Loucy (cell line): ENCODE data around the gene STAP2.

Source experiments
- H2AFZ ChIP-seq: fragments of 200-600 bp; sonication (generic); 2 replicates; pipeline ENCODE4 v1.6.0; 2016; ENCODE audit warnings: antibody characterized with exemption, mild to moderate bottlenecking, low read length, moderate library complexity
- H3F3A ChIP-seq: fragments of 200-600 bp; 2 replicates; pipeline ENCODE4 v1.6.0; 2016; ENCODE audit warnings: antibody characterized with exemption, low read depth, mild to moderate bottlenecking
- H3K27me3 ChIP-seq: fragments of 200-600 bp; sonication (generic); 2 replicates; pipeline ENCODE4 v1.6.1; 2014; ENCODE audit warnings: low read length, mild to moderate bottlenecking; ENCODE audit not compliant: insufficient read depth, poor library complexity, severe bottlenecking
- H3K36me3 ChIP-seq: fragments of 200-600 bp; sonication (generic); 2 replicates; pipeline ENCODE4 v1.6.1; 2016; ENCODE audit warnings: low read length; ENCODE audit not compliant: insufficient read depth
- H3K4me1 ChIP-seq: fragments of 200-600 bp; sonication (generic); 2 replicates; pipeline ENCODE4 v1.5.1; 2014; ENCODE audit warnings: low read length, mild to moderate bottlenecking; ENCODE audit not compliant: insufficient read depth, poor library complexity, severe bottlenecking
- H3K4me2 ChIP-seq: fragments of 200-600 bp; sonication (generic); 2 replicates; pipeline ENCODE4 v1.6.0; 2014; ENCODE audit warnings: antibody characterized with exemption, low read length, low read depth, mild to moderate bottlenecking; ENCODE audit not compliant: poor library complexity, severe bottlenecking
- H3K4me3 ChIP-seq: fragments of 200-600 bp; sonication (generic); 2 replicates; pipeline ENCODE4 v1.5.1; 2014; ENCODE audit warnings: low read length, mild to moderate bottlenecking, mixed read lengths; ENCODE audit not compliant: poor library complexity, severe bottlenecking
- H3K79me2 ChIP-seq: fragments of 200-600 bp; sonication (generic); 2 replicates; pipeline ENCODE4 v1.6.1; 2014; ENCODE audit warnings: low read length; ENCODE audit not compliant: insufficient read depth
- H3K9ac ChIP-seq: fragments of 200-600 bp; sonication (generic); 2 replicates; pipeline ENCODE4 v1.6.0; 2014; ENCODE audit warnings: mild to moderate bottlenecking, low read depth, low read length, moderate library complexity; ENCODE audit not compliant: poor library complexity, severe bottlenecking
- H3K9me2 ChIP-seq: fragments of 200-600 bp; sonication (generic); replicated peaks from 2 replicates; pipeline ENCODE4 v1.6.1; 2016; ENCODE audit warnings: low read depth, low read length, mixed read lengths
- H3K9me3 ChIP-seq: fragments of 200-600 bp; sonication (generic); 2 replicates; pipeline ENCODE4 v1.6.1; 2014; ENCODE audit warnings: mild to moderate bottlenecking, antibody characterized with exemption, low read length, low read depth; ENCODE audit not compliant: insufficient read depth
- H4K20me1 ChIP-seq: fragments of 200-600 bp; sonication (generic); 2 replicates; pipeline ENCODE4 v1.6.0; 2014; ENCODE audit warnings: antibody characterized with exemption, low read length, mild to moderate bottlenecking; ENCODE audit not compliant: insufficient read depth, poor library complexity, severe bottlenecking
- CTCF ChIP-seq: fragments of 200-600 bp; sonication (generic); conservative IDR thresholded peaks from 2 replicates; pipeline ENCODE4 v1.5.1; 2014; ENCODE audit warnings: mild to moderate bottlenecking, antibody characterized with exemption, low read length
- EZH2phosphoT487 ChIP-seq: fragments of 200-600 bp; IDR thresholded peaks from 2 replicates; pipeline ENCODE4 v1.6.1; 2018; ENCODE audit warnings: antibody characterized with exemption, mild to moderate bottlenecking, moderate library complexity, borderline replicate concordance

The STAP2 gene

GRCh38 chr19:4369109-4369887 lies 30.7 kb upstream of the STAP2 start:
- Histone ChIP-seq H3K36me3 (peaks cover 16% of the 10 kb centered on the region; the same call in 1 of the 2 replicates), H3K9ac (peak overlapping the region; percentile 71), H3K9me3 (no peaks in the 10 kb centered on the region), H3K27me3 (no peaks in the 10 kb centered on the region), H3K9me2 (no peaks in the 10 kb centered on the region), H3K79me2 (peaks cover 51% of the 10 kb centered on the region; the same call in 1 of the 2 replicates), H4K20me1 (peaks cover 18% of the 10 kb centered on the region), H3F3A (no peaks in the 10 kb centered on the region), H3K4me2 (peak overlapping the region; percentile 87), H2AFZ (no peak overlapping the region), H3K4me3 (peak overlapping the region; percentile 68), H3K4me1 (peaks cover 33% of the 10 kb centered on the region)
- TF ChIP-seq CTCF (no peak), EZH2phosphoT487 (no peak)

- H3K9me2 ChIP-seq = no peaks in the 10 kb centered on the region
- TF ChIP-seq EZH2phosphoT487 (no peak), CTCF (no peak)
- H4K20me1 ChIP-seq = peaks cover 16% of the 10 kb centered on the region
- H3K27me3 ChIP-seq = no peaks in the 10 kb centered on the region
- H3K36me3 ChIP-seq = peaks cover 26% of the 10 kb centered on the region; the same call in 1 of the 2 replicates
- H2AFZ ChIP-seq = no peak overlapping the region
- no peaks in the 10 kb centered on the region for H3F3A ChIP-seq
- peaks cover 41% of the 10 kb centered on the region; the same call in 1 of the 2 replicates for H3K79me2 ChIP-seq
- H3K4me2 ChIP-seq = no peak overlapping the region
- peak overlapping the region; percentile 71 for H3K9ac ChIP-seq
- no peaks in the 10 kb centered on the region for H3K9me3 ChIP-seq
- H3K4me1 ChIP-seq = peaks cover 28% of the 10 kb centered on the region
- no peak overlapping the region for H3K4me3 ChIP-seq
Measured at GRCh38 chr19:4368128-4368820, 29.6 kb upstream of the STAP2 start.

- H3K79me2 ChIP-seq = peaks cover 36% of the 10 kb centered on the region; the same call in 1 of the 2 replicates
- H3K9ac ChIP-seq = no peak overlapping the region
- TF ChIP-seq EZH2phosphoT487 = no peak
- TF ChIP-seq CTCF = no peak
Measured at GRCh38 chr19:4367781-4368127, 29.1 kb upstream of the STAP2 start.

More at GRCh38 chr19:4367781-4368127, 29.1 kb upstream of the STAP2 start:
- no peaks in the 10 kb centered on the region for H3K27me3 ChIP-seq
- H3K4me3 ChIP-seq = no peak overlapping the region
- H3K36me3 ChIP-seq = peaks cover 31% of the 10 kb centered on the region; the same call in 1 of the 2 replicates
- H2AFZ ChIP-seq = no peak overlapping the region
- peaks cover 16% of the 10 kb centered on the region for H4K20me1 ChIP-seq
- no peaks in the 10 kb centered on the region for H3K9me3 ChIP-seq
- no peaks in the 10 kb centered on the region for H3K9me2 ChIP-seq
- H3K4me2 ChIP-seq = no peak overlapping the region
- H3K4me1 ChIP-seq = peaks cover 28% of the 10 kb centered on the region
- H3F3A ChIP-seq = no peaks in the 10 kb centered on the region
